Lower leg skin (tissue), 4 donors: ENCODE results near the gene SPINK2. TPM values are rescaled to one million over a fixed set of nuclear protein-coding genes. Genes with fewer than 3 reads are reported as not detected.

Experiments
- DNase-seq, 2 donors: peaks; one replicate each; pipeline ENCODE4 v3.0.0-alpha.2; 2019; ENCODE audit warnings: low spot score in 2 of 2
- H3K4me3 ChIP-seq: fragments of 200-600 bp; sonication (generic); 2 replicates; pipeline ENCODE4 v1.5.1; 2017; ENCODE audit warnings: mild to moderate bottlenecking, low read depth; ENCODE audit not compliant: poor library complexity, severe bottlenecking
- CTCF ChIP-seq, 3 donors: fragments of 450-650 bp; IDR thresholded peaks; one replicate each; pipeline ENCODE4 v1.5.1; 2016; ENCODE audit warnings: antibody characterized with exemption in 3 of 3, mild to moderate bottlenecking in 3 of 3, moderate library complexity in 2 of 3
- POLR2A ChIP-seq, 2 donors: fragments of 450-650 bp; IDR thresholded peaks; one replicate each; pipeline ENCODE4 v1.6.1; 2016 to 2017; ENCODE audit warnings: antibody characterized with exemption in 2 of 2, mild to moderate bottlenecking in 1 of 2, moderate library complexity in 1 of 2
- WGBS, 2 donors: methylation state at CpG; one replicate each; pipeline ENCODE4 v1.1.5; 2018; 5-methylcytosine and 5-hydroxymethylcytosine counted together
- intact Hi-C: fragments of 100-400 bp; cut with DNase I; formaldehyde crosslinking; loops from one replicate; pipeline ENCODE4 v1.15.0; 2023; ENCODE audit warnings: low total_unique reads
- total RNA-seq, 4 donors: library from RNA; depleted of rRNA; stranded (reverse); fragments of >200 nt; gene quantifications; one replicate each; pipeline ENCODE4 v1.1.0, GENCODE V29; 2016

SPINK2 gene
- total RNA-seq, 4 donors from 2014 or later, result not detected

GRCh38 chr4:56768763-56769162 lies 52.7 kb downstream of the SPINK2 start:
- intact Hi-C loops, result no loop called here
- 49 to 59% methylated on average over 4 of the region's 4 CpGs for WGBS, 2 donors
- H3K4me3 ChIP-seq, result no peak overlapping the region
- DNase-seq, result no peak
- TF ChIP-seq POLR2A (IDR thresholded peaks at IDR 0.05) (no peak), CTCF (IDR thresholded peaks at IDR 0.05) (no peak)

GRCh38 chr4:56768316-56768715 lies 53.2 kb downstream of the SPINK2 start:
- WGBS, 2 donors, result 37 to 48% methylated on average over 3 of the region's 3 CpGs
- DNase-seq, result no peak
- intact Hi-C loops, result no loop called here
- TF ChIP-seq POLR2A (IDR thresholded peaks at IDR 0.05) (no peak), CTCF (IDR thresholded peaks at IDR 0.05) (no peak)
- no peak overlapping the region for H3K4me3 ChIP-seq

- no peak for TF ChIP-seq CTCF (IDR thresholded peaks at IDR 0.05)
- no peak for DNase-seq
- intact Hi-C loops, result no loop called here
These were observed 53.9 kb downstream of the SPINK2 start for GRCh38 chr4:56767567-56767966.

GRCh38 chr4:56764775-56765174 lies 56.7 kb downstream of the SPINK2 start:
- DNase-seq, result no peak
- H3K4me3 ChIP-seq, result no peak overlapping the region
- no peak for TF ChIP-seq POLR2A (IDR thresholded peaks at IDR 0.05)
- no peak for TF ChIP-seq CTCF (IDR thresholded peaks at IDR 0.05)
- WGBS, 2 donors, result 76 to 90% methylated on average over 5 of the region's 5 CpGs
- intact Hi-C loops, result no loop called here

More at GRCh38 chr4:56767567-56767966, 53.9 kb downstream of the SPINK2 start:
- no peak overlapping the region for H3K4me3 ChIP-seq

GRCh38 chr4:56764223-56764622 lies 57.3 kb downstream of the SPINK2 start:
- intact Hi-C loops, result no loop called here
- no peak overlapping the region for H3K4me3 ChIP-seq
- WGBS, 2 donors, result 74 to 88% methylated on average over 1 of the region's 1 CpG
- TF ChIP-seq POLR2A (IDR thresholded peaks at IDR 0.05) (no peak), CTCF (IDR thresholded peaks at IDR 0.05) (no peak)
- DNase-seq, result no peak

GRCh38 chr4:56762484-56763250 lies 58.8 kb downstream of the SPINK2 start:
- TF ChIP-seq POLR2A (IDR thresholded peaks at IDR 0.05) (no peak), CTCF (IDR thresholded peaks at IDR 0.05) (no peak)
- no peak overlapping the region for H3K4me3 ChIP-seq
- 76 to 84% methylated on average over 10 of the region's 10 CpGs for WGBS, 2 donors
- intact Hi-C loops, result no loop called here
- DNase-seq, result no peak
